Psoas muscle (tissue), 8 donors: ENCODE data around the gene AUTS2. TPM values are rescaled to one million over a fixed set of nuclear protein-coding genes. Genes with fewer than 3 reads are reported as not detected.

ENCODE experiments used
- ATAC-seq, 4 donors: fragments of 200-7000 bp; cut with Tn5 transposase; one replicate each; pipeline ENCODE4 v1.9.1; 2020; ENCODE audit warnings: moderate library complexity in 3 of 4, mild to moderate bottlenecking in 2 of 4
- DNase-seq, 2 donors: peaks; one replicate each; pipeline ENCODE4 v3.0.0-alpha.2; 2020
- H3K27ac ChIP-seq: fragments of 200-600 bp; one replicate; pipeline ENCODE4 v1.8.0; 2022
- H3K27me3 ChIP-seq, 3 donors: fragments of 200-600 bp in 1 of 3; one replicate each; pipeline versions ENCODE4 v1.6.1 to v1.8.0; 2013 to 2022; ENCODE audit warnings: low read length in 2 of 3, mild to moderate bottlenecking in 2 of 3, moderate library complexity in 1 of 3; ENCODE audit not compliant: insufficient read depth in 3 of 3
- H3K36me3 ChIP-seq, 2 donors: fragments of 200-600 bp in 1 of 2; one replicate each; pipeline versions ENCODE4 v1.6.1 to v1.8.0; 2013 to 2022; ENCODE audit warnings: low read depth in 1 of 2, mild to moderate bottlenecking in 1 of 2, moderate library complexity in 1 of 2; ENCODE audit not compliant: insufficient read depth in 1 of 2
- H3K4me1 ChIP-seq: fragments of 200-600 bp; one replicate; pipeline ENCODE4 v1.8.0; 2022
- H3K4me3 ChIP-seq: fragments of 200-600 bp; one replicate; pipeline ENCODE4 v1.8.0; 2022; ENCODE audit warnings: mild to moderate bottlenecking
- H3K9me3 ChIP-seq: fragments of 200-600 bp; one replicate; pipeline ENCODE4 v1.8.0; 2022
- WGBS, 3 donors: extraction: QIAGEN DNeasy Blood & Tissue Kit; methylation state at CpG; one replicate each; pipeline versions ENCODE4 v1.1.6 to v1.1.7; 2013; 5-methylcytosine and 5-hydroxymethylcytosine counted together
- intact Hi-C, 2 donors: fragments of 100-400 bp; cut with DNase I; formaldehyde crosslinking; loops; one replicate each; pipeline versions ENCODE4 v1.11.0 to v1.14.2; 2022
- polyA plus RNA-seq, 3 donors: library from polyadenylated mRNA; stranded (reverse); fragments of 200-250 nt; gene quantifications; one replicate each; pipeline ENCODE4 v1.2.3, GENCODE V29; 2013
- total RNA-seq, 4 donors: library from RNA; stranded (reverse); fragmentation: NEBNext Ultra II Directional in 2 of 4; extraction: Animal tissue kit (Norgen Biotek cat#: 25700) in 2 of 4; gene quantifications; one replicate each; pipeline versions ENCODE4 v1.2.1 to v1.2.4, GENCODE V29; 2021 to 2023
- TF ChIP-seq, protein P1 (sequence below): fragments of 200-600 bp; IDR thresholded peaks from one replicate; pipeline ENCODE4 v1.8.0; 2022; ENCODE audit warnings: antibody characterized with exemption
- donor health status: healthy with polysubstance abuse.
- donor health status: DM: no; HTN: no; CAD: no; lungs with moderate emphysema.
- donor health status: Bipolar disorder and iron deficiency.
- donor health status: healthy.
- donor health status: DM: yes; HTN: yes; CAD: no.
- donor health status: DM: no; HTN: no; CAD: no.
- donor health status: DM: no; HTN: no; CAD: no.
- donor health status: DM: yes; HTN: yes; CAD: no.

Gene AUTS2
- total and polyA plus RNA-seq, 7 donors, result 5.0 to 33.5 (median 14.3) TPM

DNA sequence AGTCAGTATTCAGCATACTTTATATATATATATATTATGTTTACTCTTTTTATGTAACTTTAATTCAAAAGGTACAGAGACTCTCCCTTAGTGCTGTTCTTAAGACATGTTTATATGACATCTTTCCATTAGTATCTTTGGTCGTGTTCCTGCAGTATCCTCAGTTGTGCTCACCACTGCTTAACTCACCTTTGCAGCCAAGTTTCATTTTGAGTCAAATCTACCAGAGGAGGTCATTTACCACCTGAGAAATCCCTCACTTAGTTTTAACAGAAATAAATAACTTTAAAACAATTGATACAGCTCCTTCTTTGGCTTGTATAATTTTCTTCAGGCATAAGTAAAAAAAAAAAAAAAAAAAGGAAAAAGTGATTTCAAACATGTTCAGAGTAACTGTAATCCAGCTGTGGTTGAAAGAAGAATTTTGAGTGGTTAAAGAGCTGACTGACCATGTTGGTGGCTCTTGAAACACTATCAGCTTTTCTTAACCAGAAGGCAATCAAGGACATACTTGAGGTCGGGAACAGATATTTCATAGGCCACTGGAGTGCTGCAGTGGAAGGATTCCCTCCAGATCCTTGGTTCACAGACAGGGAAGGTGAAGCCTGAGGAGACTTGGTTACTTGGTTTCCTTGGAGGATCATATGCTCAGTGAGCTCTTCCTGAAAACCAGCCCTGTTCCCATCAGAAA, 116.8 kb downstream of the AUTS2 start:
- no peak for DNase-seq
- Histone ChIP-seq H3K27ac (no peak overlapping the region), H3K36me3 (no peaks in the 10 kb centered on the region), H3K27me3 (no peaks in the 10 kb centered on the region), H3K4me1 (no peaks in the 10 kb centered on the region), H3K4me3 (no peak overlapping the region), H3K9me3 (no peaks in the 10 kb centered on the region)
- WGBS, 3 donors, result 63 to 89% (median 78%) methylated on average over 2 of the region's 2 CpGs
- no peak for ATAC-seq
- TF ChIP-seq, protein P1, sequence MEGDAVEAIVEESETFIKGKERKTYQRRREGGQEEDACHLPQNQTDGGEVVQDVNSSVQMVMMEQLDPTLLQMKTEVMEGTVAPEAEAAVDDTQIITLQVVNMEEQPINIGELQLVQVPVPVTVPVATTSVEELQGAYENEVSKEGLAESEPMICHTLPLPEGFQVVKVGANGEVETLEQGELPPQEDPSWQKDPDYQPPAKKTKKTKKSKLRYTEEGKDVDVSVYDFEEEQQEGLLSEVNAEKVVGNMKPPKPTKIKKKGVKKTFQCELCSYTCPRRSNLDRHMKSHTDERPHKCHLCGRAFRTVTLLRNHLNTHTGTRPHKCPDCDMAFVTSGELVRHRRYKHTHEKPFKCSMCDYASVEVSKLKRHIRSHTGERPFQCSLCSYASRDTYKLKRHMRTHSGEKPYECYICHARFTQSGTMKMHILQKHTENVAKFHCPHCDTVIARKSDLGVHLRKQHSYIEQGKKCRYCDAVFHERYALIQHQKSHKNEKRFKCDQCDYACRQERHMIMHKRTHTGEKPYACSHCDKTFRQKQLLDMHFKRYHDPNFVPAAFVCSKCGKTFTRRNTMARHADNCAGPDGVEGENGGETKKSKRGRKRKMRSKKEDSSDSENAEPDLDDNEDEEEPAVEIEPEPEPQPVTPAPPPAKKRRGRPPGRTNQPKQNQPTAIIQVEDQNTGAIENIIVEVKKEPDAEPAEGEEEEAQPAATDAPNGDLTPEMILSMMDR, result no peak
- intact Hi-C loops, result no loop called here

DNA sequence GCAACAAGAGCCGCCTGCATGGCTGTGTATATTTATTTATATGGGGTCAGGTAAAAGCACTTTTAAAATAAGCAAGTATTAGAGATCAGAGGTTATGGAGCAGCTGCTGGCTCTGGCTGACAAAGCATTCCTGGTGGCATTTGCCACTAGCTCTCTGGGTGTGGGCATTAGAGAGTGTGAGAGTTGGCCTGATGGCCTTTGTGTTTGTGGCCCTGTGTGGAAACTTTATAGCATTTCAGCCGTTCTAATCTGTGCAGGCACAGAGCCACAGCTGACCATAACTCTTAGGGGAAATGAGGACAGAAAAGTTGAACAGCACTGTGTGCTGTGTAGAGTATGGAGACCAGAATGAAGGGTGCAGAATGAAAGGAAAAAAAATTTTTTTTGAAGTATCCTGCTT, 118.9 kb downstream of the AUTS2 start:
- Histone ChIP-seq H3K4me3 (no peak overlapping the region), H3K27me3 (no peaks in the 10 kb centered on the region), H3K36me3 (no peaks in the 10 kb centered on the region), H3K9me3 (no peaks in the 10 kb centered on the region), H3K4me1 (no peaks in the 10 kb centered on the region), H3K27ac (no peak overlapping the region)
- intact Hi-C loops, result no loop called here
- ATAC-seq, result no peak
- DNase-seq, result no peak
- TF ChIP-seq, protein P1, result no peak
- WGBS, 3 donors, result 21 to 36% (median 23%) methylated on average over 2 of the region's 2 CpGs

DNA sequence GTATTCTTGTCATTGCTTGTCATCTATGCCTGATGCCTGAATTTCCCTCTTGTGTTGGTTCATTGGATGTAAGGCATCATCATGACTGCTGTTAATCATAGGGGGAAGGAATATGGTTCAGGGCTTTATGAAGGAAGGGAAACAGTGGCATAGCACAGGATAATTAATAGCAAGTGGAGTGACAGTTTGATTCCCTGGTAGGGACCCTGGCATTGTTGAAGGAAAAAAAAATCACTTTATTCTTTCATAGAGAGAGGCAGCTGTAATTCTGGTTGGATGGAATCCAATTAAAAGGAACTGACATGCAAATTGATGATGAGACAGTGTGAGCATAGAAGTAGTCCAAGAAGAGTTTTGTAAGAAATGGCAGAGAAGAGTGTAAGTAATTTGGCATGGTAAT, 121.4 kb downstream of the AUTS2 start:
- DNase-seq (no peak), ATAC-seq (no peak)
- intact Hi-C loops, result no loop called here
- no peak overlapping the region for H3K4me3 ChIP-seq
- H3K27ac ChIP-seq, result no peak overlapping the region
- no peaks in the 10 kb centered on the region for H3K4me1 ChIP-seq
- no peaks in the 10 kb centered on the region for H3K36me3 ChIP-seq
- TF ChIP-seq, protein P1, result no peak
- no peaks in the 10 kb centered on the region for H3K27me3 ChIP-seq
- no peaks in the 10 kb centered on the region for H3K9me3 ChIP-seq

DNA sequence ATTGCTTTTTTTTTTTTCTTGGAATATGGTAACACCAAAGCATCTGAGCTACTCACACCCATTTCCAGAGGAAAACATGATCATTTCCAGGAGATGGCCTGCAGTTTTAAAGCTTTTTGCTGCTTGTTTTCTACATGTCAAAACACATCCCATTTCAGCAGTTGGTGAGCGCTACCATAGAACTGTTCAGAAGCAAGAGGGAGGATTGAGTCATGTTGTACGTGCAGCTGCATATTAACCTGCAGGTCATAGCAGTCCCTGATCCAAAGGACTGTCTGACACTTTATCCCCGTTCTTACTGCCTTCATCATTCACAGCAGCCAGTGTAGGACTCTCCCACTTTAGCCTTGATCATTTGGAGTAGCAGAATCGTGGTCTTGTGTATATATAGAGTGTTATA, 124.6 kb downstream of the AUTS2 start:
- H3K27me3 ChIP-seq, result no peaks in the 10 kb centered on the region
- H3K9me3 ChIP-seq, result no peaks in the 10 kb centered on the region
- no peaks in the 10 kb centered on the region for H3K4me1 ChIP-seq
- WGBS, 3 donors, result 82 to 84% (median 83%) methylated on average over 4 of the region's 4 CpGs
- H3K36me3 ChIP-seq, result no peaks in the 10 kb centered on the region
- ATAC-seq (no peak), DNase-seq (no peak)
- TF ChIP-seq, protein P1, result no peak
- H3K27ac ChIP-seq, result no peak overlapping the region
- intact Hi-C loops, result no loop called here
- H3K4me3 ChIP-seq, result no peak overlapping the region

DNA sequence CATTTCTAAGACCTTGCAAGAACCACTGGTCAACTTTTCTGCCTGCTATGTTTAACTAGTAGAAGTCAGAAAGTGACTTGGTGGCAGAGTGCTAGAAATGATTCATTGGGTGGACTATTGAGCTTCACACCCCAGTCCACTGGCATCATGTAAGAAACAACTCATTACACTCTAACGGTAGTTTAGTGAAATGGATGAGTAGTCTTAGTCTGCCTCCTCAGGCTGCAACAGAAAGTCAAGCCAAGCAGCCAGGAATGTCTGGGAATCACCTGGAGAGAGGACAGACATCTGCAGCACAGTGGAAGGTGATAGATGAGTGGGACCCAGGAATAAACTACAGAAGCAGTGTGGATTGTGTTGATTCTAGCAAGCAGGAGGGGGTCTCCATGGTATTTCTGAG, 125.4 kb downstream of the AUTS2 start:
- WGBS, 3 donors, result 64 to 82% (median 72%) methylated on average over 1 of the region's 1 CpG
- H3K9me3 ChIP-seq, result no peaks in the 10 kb centered on the region

More for the DNA sequence above, 125.4 kb downstream of the AUTS2 start:
- ATAC-seq (no peak), DNase-seq (no peak)
- Histone ChIP-seq H3K4me3 (no peak overlapping the region), H3K27ac (no peak overlapping the region), H3K36me3 (no peaks in the 10 kb centered on the region), H3K4me1 (no peaks in the 10 kb centered on the region), H3K27me3 (no peaks in the 10 kb centered on the region)
- intact Hi-C loops, result no loop called here
- TF ChIP-seq, protein P1, result no peak
